OCI-LY1 (cell line): ENCODE results near the gene TFF3.

Experiments used
- H2AFZ ChIP-seq: fragments of 200-600 bp; sonication (generic), shearing (Covaris generic); 2 replicates; pipeline ENCODE4 v1.6.0; 2014; ENCODE audit warnings: antibody characterized with exemption, mild to moderate bottlenecking, low read length
- H3F3A ChIP-seq: fragments of 200-600 bp; sonication (generic), shearing (Covaris generic); 2 replicates; pipeline ENCODE4 v1.6.0; 2014; ENCODE audit warnings: mild to moderate bottlenecking, antibody characterized with exemption, low read length, moderate library complexity; ENCODE audit not compliant: insufficient read depth
- H3K27ac ChIP-seq: fragments of 200-600 bp; sonication (generic); 2 replicates; pipeline ENCODE4 v1.5.1; 2014; ENCODE audit warnings: low read length, mixed run types, mild to moderate bottlenecking, low read depth; ENCODE audit not compliant: poor library complexity, severe bottlenecking
- H3K27me3 ChIP-seq: fragments of 200-600 bp; sonication (generic); 2 replicates; pipeline ENCODE4 v1.6.0; 2014; ENCODE audit warnings: antibody characterized with exemption, mild to moderate bottlenecking, low read length, moderate library complexity; ENCODE audit not compliant: insufficient read depth
- H3K36me3 ChIP-seq: fragments of 200-600 bp; sonication (generic); 2 replicates; pipeline ENCODE4 v1.6.1; 2014; ENCODE audit warnings: mild to moderate bottlenecking, antibody characterized with exemption, low read length, moderate library complexity, mixed read lengths; ENCODE audit not compliant: insufficient read depth
- H3K4me1 ChIP-seq: fragments of 200-600 bp; sonication (generic); 2 replicates; pipeline ENCODE4 v1.5.1; 2014; ENCODE audit warnings: mild to moderate bottlenecking, low read length, moderate library complexity; ENCODE audit not compliant: insufficient read depth, severe bottlenecking
- H3K4me2 ChIP-seq: fragments of 200-600 bp; sonication (generic), shearing (Covaris generic); 2 replicates; pipeline ENCODE4 v1.6.1; 2014; ENCODE audit warnings: low read length
- H3K4me3 ChIP-seq: fragments of 200-600 bp; sonication (generic); 2 replicates; pipeline ENCODE4 v1.5.1; 2014; ENCODE audit warnings: low read length, low read depth, mild to moderate bottlenecking, mixed read lengths; ENCODE audit not compliant: poor library complexity, severe bottlenecking
- H3K79me2 ChIP-seq: fragments of 200-600 bp; shearing (Covaris generic); 2 replicates; pipeline ENCODE4 v1.6.1; 2016; ENCODE audit warnings: mixed run types, low read length, mixed read lengths; ENCODE audit not compliant: insufficient read depth
- H3K9ac ChIP-seq: fragments of 200-600 bp; sonication (generic), shearing (Covaris generic); 2 replicates; pipeline ENCODE4 v1.6.1; 2014; ENCODE audit warnings: mild to moderate bottlenecking, low read length, mixed read lengths
- H3K9me2 ChIP-seq: fragments of 200-600 bp; sonication (generic), shearing (Covaris generic); 2 replicates; pipeline ENCODE4 v1.6.1; 2014; ENCODE audit warnings: low read depth, mild to moderate bottlenecking, low read length, mixed read lengths
- H3K9me3 ChIP-seq: fragments of 200-600 bp; shearing (Covaris generic); 2 replicates; pipeline ENCODE4 v1.6.1; 2014; ENCODE audit warnings: low read length, mixed read lengths
- H4K20me1 ChIP-seq: fragments of 200-600 bp; sonication (generic), shearing (Covaris generic); 2 replicates; pipeline ENCODE4 v1.6.0; 2016; ENCODE audit warnings: mild to moderate bottlenecking, low read length; ENCODE audit not compliant: insufficient read depth
- CTCF ChIP-seq: fragments of 200-600 bp; sonication (generic), shearing (Covaris generic); IDR thresholded peaks from 2 replicates; pipeline ENCODE4 v1.5.1; 2017; ENCODE audit warnings: mild to moderate bottlenecking, antibody characterized with exemption, low read length, moderate library complexity, mixed read lengths
- EZH2 ChIP-seq: fragments of 200-600 bp; sonication (generic), shearing (Covaris generic); IDR thresholded peaks from 2 replicates; pipeline ENCODE4 v1.8.0; 2017; ENCODE audit warnings: borderline replicate concordance, mixed run types, mild to moderate bottlenecking, antibody characterized with exemption, low read length, moderate library complexity, mixed read lengths

Gene TFF3

GRCh38 chr21:42301371-42302075 is 13.7 kb downstream of the TFF3 start:
- Histone ChIP-seq H3K4me3 (no peak overlapping the region), H3K9me3 (no peaks in the 10 kb centered on the region), H2AFZ (no peak overlapping the region), H3K79me2 (no peaks in the 10 kb centered on the region), H3K27ac (no peak overlapping the region), H3K4me1 (no peaks in the 10 kb centered on the region), H3K9ac (no peak overlapping the region), H3K4me2 (no peak overlapping the region), H3K9me2 (no peaks in the 10 kb centered on the region), H3K27me3 (peaks cover 7% of the 10 kb centered on the region; the same call in 1 of the 2 replicates), H4K20me1 (no peaks in the 10 kb centered on the region), H3F3A (no peaks in the 10 kb centered on the region), H3K36me3 (no peaks in the 10 kb centered on the region)
- TF ChIP-seq EZH2 (no peak), CTCF (no peak)

GRCh38 chr21:42300956-42301355 is 14.3 kb downstream of the TFF3 start:
- H3K4me2 ChIP-seq, result no peak overlapping the region
- no peak overlapping the region for H3K27ac ChIP-seq
- no peaks in the 10 kb centered on the region for H3K79me2 ChIP-seq
- peaks cover 7% of the 10 kb centered on the region; the same call in 1 of the 2 replicates for H3K27me3 ChIP-seq
- no peaks in the 10 kb centered on the region for H3K9me3 ChIP-seq
- no peaks in the 10 kb centered on the region for H3K36me3 ChIP-seq
- no peaks in the 10 kb centered on the region for H3K9me2 ChIP-seq
- no peaks in the 10 kb centered on the region for H3F3A ChIP-seq
- H3K4me1 ChIP-seq, result no peaks in the 10 kb centered on the region
- H2AFZ ChIP-seq, result no peak overlapping the region
- TF ChIP-seq CTCF (no peak), EZH2 (no peak)
- H3K4me3 ChIP-seq, result no peak overlapping the region
- no peaks in the 10 kb centered on the region for H4K20me1 ChIP-seq
- no peak overlapping the region for H3K9ac ChIP-seq

DNA sequence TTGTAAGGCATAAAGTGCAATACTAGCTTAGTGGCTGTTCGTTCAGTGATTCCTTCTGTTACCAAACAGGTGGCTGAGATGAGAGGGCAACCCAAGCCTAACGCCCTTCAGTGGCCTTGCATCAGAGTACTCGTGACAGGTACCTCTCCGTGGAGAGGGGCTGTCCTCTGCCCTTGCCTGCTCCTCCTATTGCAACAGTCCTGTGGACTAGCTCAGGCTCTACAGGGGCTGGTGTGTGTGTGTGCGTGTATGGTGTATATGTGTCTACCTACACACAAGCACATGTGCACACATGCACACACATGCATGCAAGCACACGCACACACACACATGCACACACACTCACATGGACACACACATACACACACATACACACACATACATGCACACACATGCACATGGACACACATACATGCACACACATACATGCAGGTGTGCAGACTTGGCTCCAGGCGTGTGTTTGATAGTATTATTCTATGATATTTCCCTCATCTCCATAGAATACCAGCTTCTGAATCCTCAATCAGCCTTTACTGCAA is 15.1 kb downstream of the TFF3 start:
- Histone ChIP-seq H3F3A (no peaks in the 10 kb centered on the region), H2AFZ (no peak overlapping the region)
- TF ChIP-seq CTCF (no peak), EZH2 (no peak)

More for the DNA sequence above, 15.1 kb downstream of the TFF3 start:
- Histone ChIP-seq H3K36me3 (no peaks in the 10 kb centered on the region), H3K9me3 (no peaks in the 10 kb centered on the region), H3K27ac (no peak overlapping the region), H3K4me3 (no peak overlapping the region), H3K9ac (no peak overlapping the region), H3K79me2 (no peaks in the 10 kb centered on the region), H3K4me1 (no peaks in the 10 kb centered on the region), H3K9me2 (no peaks in the 10 kb centered on the region), H4K20me1 (no peaks in the 10 kb centered on the region), H3K27me3 (peaks cover 10% of the 10 kb centered on the region; the same call in 1 of the 2 replicates), H3K4me2 (no peak overlapping the region)
